ENCODE measurements around the gene TAS2R8. TPM values are rescaled to one million over a fixed set of nuclear protein-coding genes. Genes with fewer than 3 reads are reported as not detected.

Gene TAS2R8
- total and polyA plus RNA-seq, 2 of the 8 experiments (the other 6 are each of a cell fraction or from before 2014, with no cell fraction given), result not detected

DNA sequence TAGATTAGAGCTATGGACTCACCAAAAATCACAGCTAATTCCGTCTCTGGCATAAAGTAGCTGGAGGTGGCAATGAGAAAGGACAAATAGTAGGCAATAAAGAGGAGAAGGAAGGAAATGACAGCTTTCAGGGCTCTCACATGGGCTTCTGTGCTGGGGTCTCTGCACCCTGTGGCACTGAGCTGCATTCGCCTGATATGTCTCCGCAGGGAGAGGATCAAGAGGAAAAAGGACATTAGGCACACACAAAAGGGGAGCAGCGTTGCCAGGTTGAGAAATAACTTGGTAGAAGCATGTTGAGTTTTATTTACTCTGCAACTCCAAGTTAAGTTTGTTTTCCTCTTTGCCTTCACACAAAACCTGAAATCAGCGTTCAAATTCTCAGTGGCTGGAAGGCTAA lies 5.3 kb downstream of the TAS2R8 start:
- Histone ChIP-seq H3K9ac (replicated peaks in 1 of 4; ENCODE audit: extremely low read depth in 1 of 4, low read depth in 3 of 4, low read length in 3 of 4) (no peak overlapping the region), H3K4me3 (ENCODE audit: extremely low read depth in 1 of 4, insufficient read depth in 2 of 4, low read depth in 3 of 4, low read length in 4 of 4) (no peak overlapping the region), H3K4me1 (replicated peaks in 1 of 4; ENCODE audit: control insufficient read depth in 3 of 4, insufficient read depth in 4 of 4, low read length in 3 of 4) (peaks cover 0 to 12% (median 8%) of the 10 kb centered on the region in 4 experiments; a peak in 5 of 7 replicates), H3K79me1 (ENCODE audit: low read depth, low read length) (no peaks in the 10 kb centered on the region), H3K56ac (replicated peaks; ENCODE audit: insufficient read length, low read depth, low read length) (no peak overlapping the region), H3K23ac (ENCODE audit: insufficient read length) (no peak overlapping the region), H4K8ac (ENCODE audit: extremely low read depth, insufficient read depth, low read length) (no peak overlapping the region), H2AFZ (ENCODE audit: low read length) (peak overlapping the region; percentile 52), H3K23me2 (ENCODE audit: low read depth, low read length) (no peaks in the 10 kb centered on the region), H2BK5ac (ENCODE audit: low read depth, low read length) (no peak overlapping the region), H3K18ac (ENCODE audit: extremely low read depth, low read length) (no peak overlapping the region), H3K4ac (replicated peaks; ENCODE audit: insufficient read length, low read depth, low read length) (no peak overlapping the region), H4K20me1 (replicated peaks in 1 of 2; ENCODE audit: control insufficient read depth in 1 of 2, insufficient read depth in 2 of 2, low read length in 2 of 2) (no peaks in the 10 kb centered on the region), H2AK5ac (ENCODE audit: low read depth, low read length) (no peak overlapping the region), H3K4me2 (ENCODE audit: insufficient read depth in 1 of 2, low read depth in 2 of 2, low read length in 2 of 2) (peak overlapping the region in 1 of 2 experiments; percentile 52; a peak in 1 of 4 replicates), H3K27me3 (replicated peaks in 1 of 4; ENCODE audit: control insufficient read depth in 3 of 4, extremely low read depth in 1 of 4, insufficient read depth in 3 of 4, low read length in 3 of 4) (no peaks in the 10 kb centered on the region), H3K36me3 (ENCODE audit: control insufficient read depth in 2 of 4, insufficient read depth in 4 of 4, low read length in 3 of 4) (no peaks in the 10 kb centered on the region), H2BK12ac (ENCODE audit: low read depth, low read length) (no peak overlapping the region), H3K9me3 (ENCODE audit: insufficient read depth in 2 of 2, low read depth in 1 of 2, low read length in 1 of 2) (no peaks in the 10 kb centered on the region), H3K14ac (ENCODE audit: insufficient read length) (no peak overlapping the region), H2BK15ac (ENCODE audit: low read length) (no peak overlapping the region), H3K27ac (ENCODE audit: low read depth, low read length) (no peak overlapping the region), H2BK20ac (ENCODE audit: low read length) (no peak overlapping the region), H4K5ac (ENCODE audit: insufficient read length, low read depth, low read length) (no peak overlapping the region), H4K91ac (replicated peaks; ENCODE audit: insufficient read length, low read length) (no peak overlapping the region), H3K79me2 (ENCODE audit: control insufficient read depth in 1 of 2, insufficient read depth in 2 of 2, low read length in 2 of 2) (no peaks in the 10 kb centered on the region), H2BK120ac (replicated peaks; ENCODE audit: low read depth, low read length) (no peak overlapping the region)
- FAIRE-seq (peak; percentile 68), DNase-seq (ENCODE audit: low read depth in 1 of 2, low spot score in 2 of 2) (no peak)
- CTCF ChIA-PET (ENCODE audit: partially characterized antibody), result interaction anchor here (1.0 to 1.4 kb wide), 2 partner anchors 10 to 52 kb away, joined by 3 read pairs; no protein-coding TSS in a partner anchor
- 64% methylated on average over 5 of the region's 5 CpGs; no CpG with 5 or more reads in 1 of the 2 experiments for WGBS, 2 experiments (ENCODE audit: extremely low coverage in 1 of 2, insufficient coverage in 1 of 2, insufficient read length in 1 of 2, insufficient replicate concordance in 2 of 2, low coverage in 1 of 2, low lambda C conversion rate in 2 of 2, missing lambda C conversion rate in 1 of 2)
- POLR2A ChIA-PET (ENCODE audit: partially characterized antibody), result no interaction called here
- TF ChIP-seq SP2 (IDR thresholded peaks at IDR 0.05; ENCODE audit: low read length), result no peak
- no peak for TF ChIP-seq HDAC2 (IDR thresholded peaks at IDR 0.05; ENCODE audit: borderline replicate concordance in 1 of 2, low read depth in 2 of 2, low read length in 2 of 2)
- no peak for TF ChIP-seq SUZ12 (IDR thresholded peaks at IDR 0.05; ENCODE audit: low read length)
- no peak for TF ChIP-seq CHD2 (IDR thresholded peaks at IDR 0.05; ENCODE audit: low read length)
- no peak for TF ChIP-seq BRCA1 (IDR thresholded peaks at IDR 0.05; ENCODE audit: low read depth, low read length)
- TF ChIP-seq KDM4A (IDR thresholded peaks at IDR 0.05; ENCODE audit: low read depth, low read length, severe bottlenecking), result no peak
- no peak for TF ChIP-seq TBP (IDR thresholded peaks at IDR 0.05; ENCODE audit: low read depth, low read length)
- TF ChIP-seq GTF2F1 (IDR thresholded peaks at IDR 0.05; ENCODE audit: borderline replicate concordance, low read depth, low read length), result no peak
- TF ChIP-seq PHF8 (conservative IDR thresholded peaks at IDR 0.05; ENCODE audit: low read depth, low read length), result no peak
- TF ChIP-seq RAD21 (IDR thresholded peaks at IDR 0.05 in 1 of 2, conservative IDR thresholded peaks at IDR 0.05 in 1 of 2; ENCODE audit: low read depth in 2 of 2, low read length in 2 of 2), result no peak
- TF ChIP-seq RXRA (IDR thresholded peaks at IDR 0.05; ENCODE audit: insufficient read depth, low read depth, low read length), result no peak
- no peak for TF ChIP-seq KDM1A (IDR thresholded peaks at IDR 0.05; ENCODE audit: borderline replicate concordance, low read length)
- no peak for TF ChIP-seq POU5F1 (IDR thresholded peaks at IDR 0.05; ENCODE audit: low read depth, low read length)
- TF ChIP-seq SIRT6 (IDR thresholded peaks at IDR 0.05; ENCODE audit: low read length), result no peak

Measured in H1 (cell line).